Fibroblast of the conjunctiva (primary cell): ENCODE measurements around the gene ERVK3-1.
"Not testable (repeated sequence)": the region's sequence is repeated elsewhere in the genome, so short reads cannot be mapped to it uniquely, and the experiment has no call there.

ENCODE experiments used
- DNase-seq: peaks from one replicate; pipeline ENCODE4 v3.0.0-alpha.2; 2010; ENCODE audit warnings: low read depth

The ERVK3-1 gene

GRCh38 chr19:58305065-58305931, at the start of gene ERVK3-1:
Gene ERVK3-1, plus strand, starts transcription at chr19:58305377. Its CDS starts 6,792 bp downstream, at chr19:58312169.
- peak; percentile 91 for DNase-seq

GRCh38 chr19:58258259-58258658, 46.9 kb upstream of the ERVK3-1 start:
- not testable (repeated sequence) for DNase-seq

- DNase-seq = no peak
Observed at GRCh38 chr19:58261600-58261967, 43.6 kb upstream of the ERVK3-1 start.

GRCh38 chr19:58261968-58262921, 42.9 kb upstream of the ERVK3-1 start:
- no peak for DNase-seq

GRCh38 chr19:58262922-58263296, 42.3 kb upstream of the ERVK3-1 start:
- no peak for DNase-seq

GRCh38 chr19:58265100-58265499, 40.1 kb upstream of the ERVK3-1 start:
- no peak for DNase-seq

GRCh38 chr19:58268344-58268743, 36.8 kb upstream of the ERVK3-1 start:
- DNase-seq = no peak

- DNase-seq = no peak
Observed at GRCh38 chr19:58274771-58275201, 30.4 kb upstream of the ERVK3-1 start.

GRCh38 chr19:58275564-58275963, 29.6 kb upstream of the ERVK3-1 start:
- no peak for DNase-seq

- no peak for DNase-seq
Observed at GRCh38 chr19:58277197-58277596, 28.0 kb upstream of the ERVK3-1 start.

GRCh38 chr19:58277748-58278540, 27.2 kb upstream of the ERVK3-1 start:
- DNase-seq = no peak

- DNase-seq = peak; percentile 95
Observed at GRCh38 chr19:58278541-58279041, 26.6 kb upstream of the ERVK3-1 start, which contains the start of gene ZNF8. Gene ZNF8, plus strand, starts transcription at chr19:58278955. Its CDS starts 127 bp downstream, at chr19:58279082.

GRCh38 chr19:58279042-58279924, 25.9 kb upstream of the ERVK3-1 start:
- peak; percentile 5 for DNase-seq

- no peak for DNase-seq
Observed at GRCh38 chr19:58279925-58280316, 25.3 kb upstream of the ERVK3-1 start.

GRCh38 chr19:58284199-58284598, 21.0 kb upstream of the ERVK3-1 start:
- DNase-seq = no peak

- DNase-seq = no peak
Observed at GRCh38 chr19:58291943-58292342, 13.2 kb upstream of the ERVK3-1 start.

- no peak for DNase-seq
Observed at GRCh38 chr19:58294743-58295374, 10.3 kb upstream of the ERVK3-1 start.

- no peak for DNase-seq
Observed at GRCh38 chr19:58296104-58296503, 9.1 kb upstream of the ERVK3-1 start.

- no peak for DNase-seq
Observed at GRCh38 chr19:58300620-58301019, 4.6 kb upstream of the ERVK3-1 start.

GRCh38 chr19:58304255-58304654, 922 bp upstream of the ERVK3-1 start:
- DNase-seq = no peak
